GM12878 (cell line): ENCODE data around the gene MPP1. TPM values are rescaled to one million over a fixed set of nuclear protein-coding genes. Genes with fewer than 3 reads are reported as not detected.

ENCODE experiments used
- ATAC-seq: fragments of 200-7000 bp; cut with Tn5 transposase; 3 replicates; pipeline ENCODE4 v1.9.1; 2020; ENCODE audit warnings: mild to moderate bottlenecking, moderate library complexity
- BruUV-seq: library from RNA; stranded (reverse); fragments of 400-500 nt; replicated peaks from 2 replicates; lab custom pipeline; 2021; lab: Mats Ljungman, UMichigan
- CTCF ChIA-PET: fragments of 300-600 bp; sonication (Branson Sonifier 250); formaldehyde crosslinking; extraction: SDS; loops from one replicate; lab custom pipeline; 2021; ENCODE audit warnings: inconsistent platforms; lab: Yijun Ruan, JAX
- POLR2A ChIA-PET: fragments of 350-600 bp; formaldehyde crosslinking; extraction: SDS; loops from one replicate; lab custom pipeline; 2021; ENCODE audit warnings: inconsistent platforms; lab: Charles Lee
- RAD21 ChIA-PET: fragments of 300-600 bp; sonication (Branson Sonifier 250); formaldehyde crosslinking; loops from one replicate; lab custom pipeline; 2023; ENCODE audit warnings: antibody characterized with exemption; ENCODE audit not compliant: unreplicated experiment; lab: Charles Lee
- SMC1A ChIA-PET: fragments of 300-600 bp; sonication (Branson Sonifier 250); formaldehyde crosslinking; loops from one replicate; lab custom pipeline; 2023; ENCODE audit not compliant: unreplicated experiment, uncharacterized antibody; lab: Charles Lee
- DNase-seq: peaks from one replicate; pipeline ENCODE4 v3.0.0-alpha.2; 2011; ENCODE audit warnings: low read depth, low spot score
- FAIRE-seq: peaks from 3 replicates; lab custom pipeline; 2011; peaks lifted over from hg19 to GRCh38; lab: Jason Lieb, UNC
- H2AFZ ChIP-seq: 2 replicates; pipeline ENCODE4 v1.6.0; 2011; ENCODE audit warnings: low read depth, low read length, control low read depth; ENCODE audit not compliant: control insufficient read depth
- H3K27ac ChIP-seq: 2 replicates; pipeline ENCODE4 v1.5.1; 2011; ENCODE audit warnings: control low read depth; ENCODE audit not compliant: control insufficient read depth, insufficient read depth
- H3K27me3 ChIP-seq, 2 experiments: replicated peaks in 1 of 2; 2 replicates each; pipeline versions ENCODE4 v1.6.0 to v1.6.1; 2011; ENCODE audit warnings: low read length in 1 of 2; ENCODE audit not compliant: control insufficient read depth in 2 of 2, insufficient read depth in 2 of 2
- H3K36me3 ChIP-seq, 2 experiments: 2 replicates each; pipeline ENCODE4 v1.5.1; 2011; ENCODE audit warnings: low read length in 1 of 2; ENCODE audit not compliant: control insufficient read depth in 2 of 2, insufficient read depth in 2 of 2
- H3K4me1 ChIP-seq: 2 replicates; pipeline ENCODE4 v1.6.1; 2011; ENCODE audit warnings: mild to moderate bottlenecking, low read length, moderate library complexity, mixed read lengths; ENCODE audit not compliant: control insufficient read depth, insufficient read depth
- H3K4me2 ChIP-seq: 2 replicates; pipeline ENCODE4 v1.6.0; 2011; ENCODE audit warnings: control low read depth; ENCODE audit not compliant: control insufficient read depth, insufficient read depth
- H3K4me3 ChIP-seq: fragments of 200-600 bp; sonication (generic); 2 replicates; pipeline ENCODE4 v1.5.1; 2016
- H3K79me2 ChIP-seq: 2 replicates; pipeline ENCODE4 v1.6.0; 2011; ENCODE audit warnings: low read length; ENCODE audit not compliant: control insufficient read depth, insufficient read depth
- H3K9ac ChIP-seq: 2 replicates; pipeline ENCODE4 v1.8.0; 2011; ENCODE audit warnings: low read length, control low read depth, mixed read lengths; ENCODE audit not compliant: control insufficient read depth, insufficient read depth
- H3K9me3 ChIP-seq: replicated peaks from 3 replicates; pipeline ENCODE4 v1.5.1; 2011; ENCODE audit warnings: mild to moderate bottlenecking, low read length; ENCODE audit not compliant: control insufficient read depth, insufficient read depth
- H4K20me1 ChIP-seq: 2 replicates; pipeline ENCODE4 v1.6.0; 2011; ENCODE audit not compliant: control insufficient read depth, insufficient read depth
- BRCA1 ChIP-seq: IDR thresholded peaks from 2 replicates; pipeline ENCODE4 v1.6.1; 2011; ENCODE audit warnings: low read depth, low read length, improper control_type of control experiment
- CEBPB ChIP-seq, 2 experiments: fragments of 150-350 bp in 1 of 2; IDR thresholded peaks; 2 replicates each; pipeline ENCODE4 v1.6.1; 2012 to 2014; ENCODE audit warnings: low read depth in 2 of 2, low read length in 2 of 2, borderline replicate concordance in 1 of 2, inconsistent platforms in 1 of 2
- ESRRA ChIP-seq: IDR thresholded peaks from 2 replicates; pipeline ENCODE4 v1.6.1; 2012; ENCODE audit warnings: mild to moderate bottlenecking, low read length, improper control_type of control experiment
- JUND ChIP-seq: IDR thresholded peaks from 2 replicates; pipeline ENCODE4 v1.6.1; 2012; ENCODE audit warnings: low read depth, mild to moderate bottlenecking, low read length, improper control_type of control experiment, moderate library complexity
- KAT2A ChIP-seq: conservative IDR thresholded peaks from 2 replicates; pipeline ENCODE4 v1.6.1; 2011; ENCODE audit warnings: low read depth, low read length; ENCODE audit not compliant: control insufficient read depth
- MTA3 ChIP-seq: IDR thresholded peaks from 2 replicates; pipeline ENCODE4 v1.6.1; 2012; ENCODE audit warnings: low read length, inconsistent platforms, borderline replicate concordance
- PAX8 ChIP-seq: fragments of 450-650 bp; IDR thresholded peaks from 2 replicates; pipeline ENCODE4 v1.6.1; 2017; ENCODE audit warnings: mild to moderate bottlenecking, moderate library complexity
- SPI1 ChIP-seq: IDR thresholded peaks from 2 replicates; pipeline ENCODE4 v1.6.1; 2011; ENCODE audit warnings: low read depth, mild to moderate bottlenecking, low read length, moderate library complexity, borderline replicate concordance; ENCODE audit not compliant: insufficient read depth
- TCF12 ChIP-seq: IDR thresholded peaks from 2 replicates; pipeline ENCODE4 v1.6.1; 2011; ENCODE audit warnings: low read depth, mild to moderate bottlenecking, low read length
- ZBTB11 ChIP-seq: fragments of 450-650 bp; formaldehyde crosslinking; IDR thresholded peaks from 2 replicates; pipeline ENCODE4 v1.5.0; 2022; ENCODE audit warnings: mild to moderate bottlenecking, missing genetic modification characterization
- WGBS: methylation state at CpG from one replicate; pipeline ENCODE4 v1.1.6; 2016; ENCODE audit warnings: low lambda C conversion rate; ENCODE audit not compliant: insufficient replicate concordance, insufficient coverage; ENCODE audit errors: missing lambda C conversion rate; 5-methylcytosine and 5-hydroxymethylcytosine counted together
- in situ Hi-C: fragments of 300-500 bp; cut with MboI; formaldehyde crosslinking; loops from 9 replicates; pipeline ENCODE4 v1.14.3; 2018; ENCODE audit warnings: mixed read lengths
- intact Hi-C: fragments of 100-400 bp; cut with micrococcal nuclease; formaldehyde crosslinking; loops from one replicate; pipeline ENCODE4 v1.14.2; 2022; ENCODE audit not compliant: unreplicated experiment
- polyA plus RNA-seq, 11 experiments: library from polyadenylated mRNA; depleted of rRNA in 4 of 11; unstranded in 6 of 11; stranded (reverse) in 5 of 11; fragments of >200 nt; fragmentation: Nextera tagmentation in 4 of 11; fragmentation: Illumina TruSeq in 1 of 11; extraction: Ambion mirVana in 4 of 11; extraction: Trizol in 1 of 11; gene quantifications; 1 replicate in 1 of 11; 2 replicates in 10 of 11; pipeline versions ENCODE4 v1.2.1 to v1.2.3, GENCODE V29; 2011 to 2016; ENCODE audit warnings: inconsistent platforms in 2 of 11, missing spikeins in 2 of 11, low read depth in 1 of 11
- total RNA-seq, 4 experiments: library from RNA; depleted of rRNA in 3 of 4; stranded (reverse); fragments of >200 nt in 3 of 4; fragmentation: Illumina TruSeq in 1 of 4; extraction: Trizol in 1 of 4; gene quantifications; 2 replicates each; pipeline versions ENCODE4 v1.2.1 to v1.2.3, GENCODE V29; 2013 to 2021
- TF ChIP-seq, protein P1 (sequence below): fragments of 450-650 bp; conservative IDR thresholded peaks from 2 replicates; pipeline ENCODE4 v1.6.1; 2017; ENCODE audit warnings: mild to moderate bottlenecking, moderate library complexity

Gene MPP1
- total and polyA plus RNA-seq, 10 of the 15 experiments (the other 5 are each of a cell fraction or from before 2014, with no cell fraction given), result 1.9 to 20.1 (median 14.8) TPM

GRCh38 chrX:154784149-154784995 is 20.9 kb downstream of the MPP1 start:
- Histone ChIP-seq H3K9ac (no peak overlapping the region), H3K4me2 (no peak overlapping the region), H2AFZ (no peak overlapping the region), H3K36me3 (no peaks in the 10 kb centered on the region), H3K9me3 (no peaks in the 10 kb centered on the region), H3K79me2 (no peaks in the 10 kb centered on the region), H4K20me1 (no peaks in the 10 kb centered on the region), H3K27ac (no peak overlapping the region), H3K4me3 (no peak overlapping the region), H3K27me3 (no peaks in the 10 kb centered on the region), H3K4me1 (no peaks in the 10 kb centered on the region; the same call in 1 of the 2 replicates)
- no peak for FAIRE-seq
- DNase-seq, result no peak
- no peak for ATAC-seq
- no TSS peak for BruUV-seq
- intact Hi-C loops, result no loop called here
- ChIA-PET POLR2A (no interaction called here), RAD21 (no interaction called here), SMC1A (no interaction called here), CTCF (no interaction called here)
- WGBS, result 58% methylated on average over 13 of the region's 13 CpGs
- no peak for TF ChIP-seq ESRRA
- TF ChIP-seq PAX8, result no peak
- in situ Hi-C loops, result no loop called here

DNA sequence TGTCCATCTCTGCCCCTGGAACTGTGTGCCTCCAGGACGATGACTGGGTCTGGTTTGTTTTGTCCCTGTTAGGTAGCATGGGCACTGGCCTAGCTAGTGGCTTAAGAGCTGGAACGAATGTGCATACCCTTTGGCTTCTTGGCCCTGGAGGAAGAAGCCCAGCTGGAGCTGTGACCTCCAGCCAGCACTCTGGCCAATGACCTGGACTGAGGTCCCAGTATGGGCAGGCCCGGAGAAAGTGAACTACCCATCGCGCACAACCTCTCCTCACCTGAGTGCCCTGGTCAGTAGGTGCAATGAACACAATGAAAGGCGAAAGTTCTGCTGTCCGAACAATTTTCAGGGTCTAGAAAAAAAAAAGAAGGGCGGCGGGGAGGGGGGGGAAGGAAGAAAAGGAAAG is 24.3 kb downstream of the MPP1 start:
- Histone ChIP-seq H3K36me3 (peaks cover under 1 to 4% of the 10 kb centered on the region in 2 experiments; a peak in 3 of 4 replicates), H3K27ac (no peak overlapping the region), H3K27me3 (no peaks in the 10 kb centered on the region), H3K9me3 (no peaks in the 10 kb centered on the region), H3K9ac (no peak overlapping the region), H3K4me2 (no peak overlapping the region), H3K79me2 (no peaks in the 10 kb centered on the region), H4K20me1 (no peaks in the 10 kb centered on the region), H3K4me1 (no peaks in the 10 kb centered on the region; the same call in 1 of the 2 replicates), H3K4me3 (no peak overlapping the region), H2AFZ (no peak overlapping the region)
- ChIA-PET POLR2A (no interaction called here), SMC1A (interaction anchor here (0.7 kb wide), 1 partner anchor 173 kb away, joined by 3 read pairs; no protein-coding TSS in a partner anchor), CTCF (no interaction called here), RAD21 (no interaction called here)
- intact Hi-C loops (no loop called here), in situ Hi-C loops (no loop called here)
- no peak for TF ChIP-seq TCF12
- no peak for TF ChIP-seq ZBTB11
- TF ChIP-seq JUND, result no peak
- no peak for TF ChIP-seq MTA3
- TF ChIP-seq, protein P1, sequence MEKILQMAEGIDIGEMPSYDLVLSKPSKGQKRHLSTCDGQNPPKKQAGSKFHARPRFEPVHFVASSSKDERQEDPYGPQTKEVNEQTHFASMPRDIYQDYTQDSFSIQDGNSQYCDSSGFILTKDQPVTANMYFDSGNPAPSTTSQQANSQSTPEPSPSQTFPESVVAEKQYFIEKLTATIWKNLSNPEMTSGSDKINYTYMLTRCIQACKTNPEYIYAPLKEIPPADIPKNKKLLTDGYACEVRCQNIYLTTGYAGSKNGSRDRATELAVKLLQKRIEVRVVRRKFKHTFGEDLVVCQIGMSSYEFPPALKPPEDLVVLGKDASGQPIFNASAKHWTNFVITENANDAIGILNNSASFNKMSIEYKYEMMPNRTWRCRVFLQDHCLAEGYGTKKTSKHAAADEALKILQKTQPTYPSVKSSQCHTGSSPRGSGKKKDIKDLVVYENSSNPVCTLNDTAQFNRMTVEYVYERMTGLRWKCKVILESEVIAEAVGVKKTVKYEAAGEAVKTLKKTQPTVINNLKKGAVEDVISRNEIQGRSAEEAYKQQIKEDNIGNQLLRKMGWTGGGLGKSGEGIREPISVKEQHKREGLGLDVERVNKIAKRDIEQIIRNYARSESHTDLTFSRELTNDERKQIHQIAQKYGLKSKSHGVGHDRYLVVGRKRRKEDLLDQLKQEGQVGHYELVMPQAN, result no peak
- TF ChIP-seq BRCA1, result no peak
- no peak for TF ChIP-seq SPI1
- TF ChIP-seq CEBPB (IDR thresholded peaks at IDR 0.05; ENCODE audit: borderline replicate concordance in 1 of 2, low read depth in 2 of 2, low read length in 2 of 2), result no peak
- no peak for TF ChIP-seq KAT2A
- FAIRE-seq, result no peak
- no peak for DNase-seq
- 62% methylated on average over 9 of the region's 9 CpGs for WGBS
- BruUV-seq, result no TSS peak
- no peak for ATAC-seq
